Brain pericyte (primary cell): ENCODE data around the gene MFSD12.

ENCODE experiments used
- DNase-seq: peaks from one replicate; pipeline ENCODE4 v3.0.0-alpha.2; 2012; ENCODE audit warnings: low read depth, low spot score

Gene MFSD12

DNA sequence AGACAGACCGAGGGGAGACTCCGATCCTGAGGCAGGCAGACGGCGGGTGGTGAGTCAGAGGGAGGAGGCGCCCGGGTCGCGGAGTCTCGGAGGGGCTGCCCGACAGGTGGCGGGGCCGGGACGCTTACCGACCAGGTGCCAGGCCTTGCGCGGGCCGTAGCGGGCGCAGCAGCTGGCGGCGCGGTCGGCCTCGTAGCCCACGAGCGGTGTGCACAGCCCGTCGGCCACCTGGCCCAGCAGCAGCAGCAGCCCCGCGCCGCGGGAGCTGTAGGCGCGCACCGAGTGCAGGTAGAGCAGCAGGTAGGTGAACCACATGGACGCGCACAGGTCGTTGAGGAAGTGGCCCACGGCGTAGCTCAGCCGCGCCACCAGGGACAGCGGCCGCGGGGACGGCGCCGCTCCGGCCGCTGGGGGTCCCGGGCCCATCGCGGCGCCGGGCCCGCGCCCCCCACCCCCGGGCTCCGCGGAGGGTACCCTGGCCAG is 367 bp downstream of the MFSD12 start:
- no peak for DNase-seq

DNA sequence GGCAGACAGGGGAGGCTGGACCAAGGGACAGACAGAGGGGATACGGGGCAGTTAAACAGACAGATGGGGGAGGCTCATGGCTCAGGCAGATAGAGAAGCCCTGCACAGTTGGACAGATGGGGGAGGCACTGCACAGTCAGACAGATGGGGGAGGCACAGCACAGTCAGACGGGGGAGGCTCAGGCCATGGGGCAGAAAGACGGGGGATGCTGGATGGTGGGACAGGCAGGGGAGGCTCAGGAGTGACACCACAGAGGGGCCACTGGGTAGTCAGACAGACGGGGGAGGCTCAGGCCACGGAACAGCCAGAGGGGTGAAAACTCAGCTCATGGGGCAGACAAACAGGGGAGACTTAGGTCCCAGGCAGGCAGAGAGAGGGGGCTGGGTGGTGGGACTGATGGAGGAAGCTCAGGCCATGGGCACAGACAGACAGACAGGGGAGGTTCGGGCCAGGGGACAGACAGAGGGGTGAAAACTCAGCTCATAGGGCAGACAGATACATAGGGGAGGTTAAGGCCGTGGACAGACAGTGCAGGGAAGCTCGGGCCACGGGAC is 886 bp downstream of the MFSD12 start:
- no peak for DNase-seq

DNA sequence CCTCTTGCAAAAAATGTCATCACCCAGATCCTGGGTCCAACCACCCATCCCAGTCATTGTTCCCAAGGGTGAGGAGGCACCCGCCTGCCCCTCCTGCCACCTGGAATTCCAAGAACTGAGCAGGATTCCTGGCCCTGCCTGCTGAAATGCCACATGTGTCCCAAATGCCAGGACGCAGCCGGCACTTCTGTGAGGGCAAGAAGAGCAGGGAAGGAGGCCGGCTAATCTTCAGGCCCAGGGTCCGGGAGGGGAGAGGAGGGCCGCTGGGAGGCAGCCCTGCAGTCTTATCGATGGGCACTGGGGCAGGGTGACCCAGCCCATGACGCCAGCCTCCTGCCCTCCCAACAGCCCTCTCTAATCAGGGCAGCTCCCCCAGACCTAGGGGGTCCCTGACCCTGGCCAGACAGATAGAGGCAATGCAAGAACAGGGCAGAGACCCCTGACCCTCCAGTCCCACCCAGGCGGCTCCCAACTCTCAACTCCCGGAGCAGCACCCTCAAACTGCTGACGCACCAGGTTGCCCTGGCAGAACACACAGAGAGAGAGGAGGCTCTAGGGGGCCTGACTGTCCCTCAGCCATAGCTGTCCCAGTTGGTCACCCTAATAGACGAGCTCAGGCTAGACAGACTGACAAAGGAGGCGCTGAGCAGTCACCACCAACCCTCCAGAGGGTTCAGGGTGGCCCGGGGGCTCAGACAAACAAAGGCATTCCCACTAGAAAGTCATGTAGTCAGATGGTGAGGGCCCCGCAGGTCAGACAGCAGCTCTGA is 1.5 kb downstream of the MFSD12 start:
- DNase-seq: no peak

GRCh38 chr19:3554254-3555083 is 2.9 kb downstream of the MFSD12 start:
- DNase-seq: no peak

- no peak for DNase-seq
Observed at GRCh38 chr19:3551792-3552095, 5.6 kb downstream of the MFSD12 start.

GRCh38 chr19:3550947-3551791 is 6.2 kb downstream of the MFSD12 start:
- DNase-seq: no peak

DNA sequence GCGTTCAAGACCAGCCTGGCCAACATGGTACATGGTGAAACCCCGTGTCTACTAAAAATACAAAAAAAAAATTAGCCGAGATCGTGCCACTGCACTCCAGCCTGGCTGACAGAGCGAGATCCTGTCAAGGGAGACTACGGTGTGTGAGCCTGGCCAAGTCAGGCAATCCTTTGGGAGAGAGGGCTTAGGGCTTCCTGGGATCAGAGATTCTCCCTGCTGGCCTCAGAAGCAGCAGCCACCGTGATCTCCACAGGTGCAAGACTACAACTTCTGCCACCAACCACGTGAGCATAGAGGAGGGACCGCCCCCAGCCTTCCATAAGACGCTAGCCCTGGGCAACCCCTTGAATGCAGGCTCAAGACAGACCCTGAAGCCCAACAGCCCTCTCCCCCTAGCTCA is 7.6 kb downstream of the MFSD12 start:
- no peak for DNase-seq

GRCh38 chr19:3548606-3549005 is 8.8 kb downstream of the MFSD12 start:
- no peak for DNase-seq

DNA sequence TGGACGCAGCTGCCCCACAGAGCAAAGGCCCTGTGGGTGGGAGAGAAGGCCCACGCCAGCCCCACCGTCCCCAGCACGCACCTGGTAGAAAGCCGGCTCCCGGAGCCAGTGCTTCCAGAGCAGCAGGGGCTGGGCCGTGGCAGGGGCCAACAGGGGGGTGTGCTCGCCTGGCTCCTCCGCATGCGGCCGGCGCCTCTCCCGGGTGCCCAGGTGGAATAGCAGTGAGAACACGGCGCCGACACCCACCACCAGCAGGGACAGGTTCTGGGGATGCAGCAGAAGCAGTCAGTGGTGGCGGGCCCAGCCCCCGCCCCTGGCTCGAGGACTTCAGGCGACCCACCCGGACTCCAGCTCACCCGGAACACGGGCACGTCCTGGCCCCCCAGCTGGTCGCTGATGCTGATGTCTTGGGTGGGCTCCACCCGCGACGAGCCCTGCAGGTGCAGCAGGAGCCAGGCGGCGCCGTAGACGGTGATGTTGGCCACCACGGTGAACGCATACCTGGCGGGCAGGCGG is 9.6 kb downstream of the MFSD12 start:
- no peak for DNase-seq

- no peak for DNase-seq
Observed at GRCh38 chr19:3547301-3547731, 10.1 kb downstream of the MFSD12 start.

GRCh38 chr19:3546119-3546518 is 11.3 kb downstream of the MFSD12 start:
- DNase-seq: no peak

GRCh38 chr19:3545669-3546034 is 11.7 kb downstream of the MFSD12 start:
- no peak for DNase-seq

DNA sequence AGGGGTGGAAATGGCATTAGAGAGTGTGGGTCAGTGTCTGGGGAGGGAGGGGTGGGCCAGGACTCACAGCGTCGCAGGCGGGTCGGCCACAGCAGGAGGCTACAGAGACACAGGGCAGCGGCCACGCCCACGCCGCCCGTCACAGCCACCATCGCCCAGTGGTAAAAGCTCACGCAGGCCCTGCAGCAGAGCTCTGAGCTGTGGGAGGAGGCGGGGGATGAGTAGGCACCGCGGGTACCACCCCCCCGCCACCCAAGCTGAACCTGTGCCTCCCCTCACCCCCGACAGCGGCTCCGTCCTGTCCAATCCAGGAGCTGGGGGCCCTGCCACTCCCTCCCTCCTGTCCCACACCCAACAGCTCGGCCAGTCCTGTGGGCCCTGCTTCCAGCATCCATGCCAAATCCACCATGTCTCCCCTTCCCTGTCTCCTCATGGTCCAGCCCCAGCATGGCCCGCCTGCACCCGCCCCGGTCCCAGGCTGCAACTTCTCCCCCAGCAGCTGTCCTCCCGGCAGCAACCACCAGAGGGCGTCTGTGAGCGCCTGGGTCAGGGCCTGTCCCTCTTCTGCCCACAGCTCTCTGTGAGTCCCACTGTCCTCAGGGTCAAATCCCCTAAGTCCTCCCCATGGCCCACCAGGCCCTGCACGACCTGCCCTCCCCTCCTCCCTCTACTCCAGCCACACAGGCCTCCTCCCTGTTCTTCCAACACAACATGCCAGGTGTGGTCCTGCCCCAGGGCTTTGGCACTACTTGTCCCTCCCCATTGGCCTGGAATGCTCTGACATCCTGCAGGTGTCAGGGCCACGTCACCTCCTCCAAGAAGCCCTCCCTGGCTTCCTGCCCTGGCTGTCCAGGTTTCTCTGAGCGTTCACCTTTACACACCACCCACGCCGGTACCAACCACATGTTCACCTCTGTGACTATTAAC is 12.4 kb downstream of the MFSD12 start:
- DNase-seq: no peak

DNA sequence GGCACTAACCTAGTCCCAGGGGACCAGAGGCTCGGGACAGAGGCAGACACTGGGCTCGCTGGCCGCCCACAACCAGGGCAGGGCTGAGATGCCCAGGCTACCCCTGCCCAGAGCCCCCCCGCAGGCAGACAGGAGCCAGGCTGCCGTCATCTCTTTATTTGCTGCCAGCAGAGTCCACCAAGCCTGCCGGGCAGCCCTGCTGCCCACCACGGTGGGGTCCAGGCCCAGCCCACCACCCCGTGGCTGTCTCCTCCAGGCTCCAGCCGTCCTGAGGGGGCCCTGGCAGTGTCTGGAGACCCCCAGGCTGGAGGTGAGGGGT is 13.4 kb downstream of the MFSD12 start:
- DNase-seq: no peak

DNA sequence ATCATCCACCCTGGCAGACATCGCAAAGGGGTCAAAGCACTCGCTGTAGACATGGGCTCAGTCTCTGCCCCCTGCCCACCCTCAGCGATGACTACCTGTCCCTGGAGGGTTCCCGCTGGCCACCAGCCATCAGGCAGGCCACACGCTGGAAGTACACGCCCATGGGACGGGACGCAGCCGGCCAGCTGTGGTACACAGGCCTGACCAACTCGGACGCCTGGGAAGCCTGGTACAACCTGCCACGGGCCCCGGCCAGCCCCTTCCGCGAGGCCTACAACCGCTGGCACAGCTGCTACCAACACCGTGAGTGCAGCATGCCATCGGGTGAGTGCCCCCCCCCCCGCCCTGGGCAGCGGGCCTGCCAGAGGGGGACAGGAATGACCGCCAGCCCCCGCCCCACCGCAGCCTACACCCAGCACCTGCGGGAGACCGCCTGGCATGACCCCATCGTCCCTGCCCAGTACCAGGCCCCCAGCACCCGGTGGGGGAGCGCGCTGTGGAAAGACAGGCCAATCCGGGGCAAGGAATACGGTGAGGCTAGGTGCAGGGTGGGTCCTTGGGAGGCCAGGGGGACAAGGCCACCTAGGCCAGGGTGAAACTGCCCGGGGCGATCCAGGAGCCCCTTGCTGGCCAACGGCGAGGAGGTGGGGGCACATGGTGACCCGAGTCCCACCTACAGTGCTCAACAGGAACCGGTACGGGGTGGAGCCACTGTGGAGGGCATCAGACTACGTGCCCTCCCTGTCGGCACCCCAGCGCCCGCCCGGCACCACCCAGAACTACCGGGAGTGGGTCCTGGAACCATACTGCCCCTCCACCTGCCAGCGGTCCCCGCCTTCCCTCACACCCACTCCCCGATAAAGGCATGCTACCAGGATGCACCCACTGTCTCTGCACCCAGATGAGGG is 14.0 kb downstream of the MFSD12 start:
- no peak for DNase-seq

GRCh38 chr19:3539756-3540118 is 17.6 kb downstream of the MFSD12 start:
- DNase-seq: no peak

DNA sequence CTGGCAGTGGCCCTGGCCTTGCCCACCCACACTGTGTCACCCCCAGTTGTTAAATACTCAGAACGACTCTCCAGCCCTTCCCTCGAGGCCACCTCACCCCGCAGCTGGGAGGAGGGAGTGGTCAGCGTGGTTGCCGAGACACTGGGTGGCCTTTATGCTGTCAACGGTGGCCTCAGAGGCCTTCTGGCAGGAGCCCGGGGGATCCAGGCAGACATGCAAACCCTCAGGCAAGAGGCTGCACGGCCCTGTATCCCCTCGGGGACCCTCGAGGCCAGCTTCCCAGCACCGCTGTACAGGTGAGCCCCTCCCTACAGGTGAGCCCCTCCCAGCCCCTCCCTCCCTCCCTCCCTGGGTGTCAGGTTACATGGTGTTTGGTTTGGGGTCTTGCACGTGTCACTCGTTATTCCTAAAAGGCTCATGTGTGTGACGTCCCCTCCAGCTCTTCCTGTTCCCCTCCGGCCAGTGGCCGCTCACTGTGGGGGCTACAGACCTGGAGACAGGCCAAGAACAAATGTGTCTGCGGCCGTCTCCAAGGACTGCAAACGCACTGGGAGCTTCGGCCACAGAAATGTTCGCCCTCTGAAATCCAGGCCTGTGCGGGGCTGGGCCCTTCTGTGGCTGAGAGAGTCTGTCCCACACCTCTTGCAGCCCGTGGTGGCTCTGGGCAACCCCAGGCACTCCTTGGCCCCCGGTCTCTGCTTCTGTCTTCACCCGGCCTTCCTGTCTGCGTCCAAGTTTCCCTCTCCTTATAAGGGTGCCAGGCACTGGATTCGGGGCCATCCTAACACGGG is 18.2 kb downstream of the MFSD12 start, which contains the start of gene TEKTIP1:
TEKTIP1 (plus strand) TSS at position 210 of the 791 bp plus-strand sequence; CDS start at position 214, 4 bp downstream.
- DNase-seq: no peak

- no peak for DNase-seq
Observed at GRCh38 chr19:3538258-3538929, 19.0 kb downstream of the MFSD12 start.
